ENCODE results near the gene ITGA11. TPM values are rescaled to one million over a fixed set of nuclear protein-coding genes. Genes with fewer than 3 reads are reported as not detected.

The ITGA11 gene
- total RNA-seq, 1 experiment from 2014 or later, result 0.70 TPM

DNA sequence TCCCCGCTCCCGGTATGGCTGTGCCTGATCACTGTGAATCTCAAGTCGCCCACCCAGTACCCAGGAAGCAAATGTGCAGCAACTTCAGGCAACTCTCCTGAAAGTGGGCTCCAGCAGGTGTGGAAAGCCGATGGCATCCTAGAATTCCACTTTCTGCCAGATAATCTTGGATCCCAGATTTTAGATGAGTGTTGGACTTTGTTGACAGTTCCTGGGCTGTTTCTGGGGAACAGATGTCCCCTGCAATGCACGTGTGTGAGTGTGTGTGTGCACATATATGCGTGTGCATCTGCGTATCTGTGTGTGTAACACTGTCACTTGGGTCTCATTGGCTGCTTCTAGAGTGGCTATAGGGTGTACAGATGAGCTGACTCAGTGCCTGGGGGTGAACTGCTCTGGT, 95.4 kb downstream of the ITGA11 start:
- Histone ChIP-seq H3K36me3 (ENCODE audit: low read depth) (no peaks in the 10 kb centered on the region), H3F3A (ENCODE audit: insufficient read depth, low read depth) (no peaks in the 10 kb centered on the region), H3K9me3 (ENCODE audit: insufficient read depth, low read depth) (no peaks in the 10 kb centered on the region), H3K79me2 (ENCODE audit: low read depth) (no peaks in the 10 kb centered on the region), H3K4me1 (replicated peaks; ENCODE audit: insufficient read depth) (no peaks in the 10 kb centered on the region), H4K20me1 (ENCODE audit: insufficient read depth) (no peaks in the 10 kb centered on the region), H3K4me3 (no peak overlapping the region), H3K4me2 (no peak overlapping the region), H2AFZ (no peak overlapping the region), H3K27ac (no peak overlapping the region), H3K27me3 (ENCODE audit: insufficient read depth, low read depth) (no peaks in the 10 kb centered on the region), H3K9me2 (ENCODE audit: insufficient read depth) (no peaks in the 10 kb centered on the region)
- ChIA-PET POLR2A (ENCODE audit: unreplicated experiment) (no interaction called here), CTCF (no interaction called here)
- BruUV-seq (replicated peaks), result no TSS peak
- DNase-seq, result no peak
- intact Hi-C loops (cut with micrococcal nuclease; ENCODE audit: unreplicated experiment), result no loop called here
- TF ChIP-seq EZH2 (IDR thresholded peaks at IDR 0.05; ENCODE audit: low read depth) (no peak), CTCF (conservative IDR thresholded peaks at IDR 0.05) (no peak)

DNA sequence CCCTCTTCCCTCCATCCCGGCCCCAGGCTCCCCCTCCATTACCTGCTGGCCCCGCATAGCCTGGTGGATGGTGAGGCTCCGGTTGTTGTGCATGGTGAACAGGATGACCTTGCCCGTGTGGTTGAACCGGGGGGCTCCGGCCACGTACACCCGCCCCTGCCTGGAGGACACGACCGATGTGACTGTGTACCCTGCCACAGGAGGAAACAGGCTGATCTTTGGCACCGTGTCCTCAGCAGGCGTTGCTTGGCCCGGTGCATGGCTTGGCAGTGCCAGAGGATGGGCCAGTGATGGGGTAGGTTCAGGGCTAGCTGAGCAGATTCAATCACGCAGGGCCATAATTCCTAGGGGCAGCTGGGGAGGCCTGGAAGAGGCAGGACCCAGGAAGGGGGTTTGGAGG, 96.3 kb downstream of the ITGA11 start:
- TF ChIP-seq EZH2 (IDR thresholded peaks at IDR 0.05; ENCODE audit: low read depth) (no peak), CTCF (conservative IDR thresholded peaks at IDR 0.05) (no peak)
- POLR2A ChIA-PET (ENCODE audit: unreplicated experiment), result no interaction called here
- Histone ChIP-seq H3K9me3 (ENCODE audit: insufficient read depth, low read depth) (no peaks in the 10 kb centered on the region), H3K4me2 (no peak overlapping the region), H3K9me2 (ENCODE audit: insufficient read depth) (no peaks in the 10 kb centered on the region), H4K20me1 (ENCODE audit: insufficient read depth) (no peaks in the 10 kb centered on the region), H3F3A (ENCODE audit: insufficient read depth, low read depth) (no peaks in the 10 kb centered on the region), H3K27me3 (ENCODE audit: insufficient read depth, low read depth) (peaks cover 3% of the 10 kb centered on the region; the same call in 1 of the 2 replicates), H3K79me2 (ENCODE audit: low read depth) (no peaks in the 10 kb centered on the region), H3K36me3 (ENCODE audit: low read depth) (no peaks in the 10 kb centered on the region), H3K27ac (no peak overlapping the region), H3K4me1 (replicated peaks; ENCODE audit: insufficient read depth) (no peaks in the 10 kb centered on the region), H2AFZ (no peak overlapping the region), H3K4me3 (no peak overlapping the region)
- CTCF ChIA-PET, result interaction anchor here (1.4 kb wide), 1 partner anchor 26 kb away, joined by 5 read pairs; no protein-coding TSS in a partner anchor
- no peak for DNase-seq
- BruUV-seq (replicated peaks), result no TSS peak
- intact Hi-C loops (cut with micrococcal nuclease; ENCODE audit: unreplicated experiment), result no loop called here

- intact Hi-C loops (cut with micrococcal nuclease; ENCODE audit: unreplicated experiment), result no loop called here
- H3K27ac ChIP-seq, result no peak overlapping the region
- CTCF ChIA-PET, result interaction anchor here (1.4 kb wide), 1 partner anchor 25 kb away, joined by 5 read pairs; no protein-coding TSS in a partner anchor
These were observed 96.7 kb downstream of the ITGA11 start for GRCh38 chr15:68335251-68335650.

More at GRCh38 chr15:68335251-68335650, 96.7 kb downstream of the ITGA11 start:
- Histone ChIP-seq H3K4me1 (replicated peaks; ENCODE audit: insufficient read depth) (no peaks in the 10 kb centered on the region), H3K9me3 (ENCODE audit: insufficient read depth, low read depth) (no peaks in the 10 kb centered on the region), H3K36me3 (ENCODE audit: low read depth) (no peaks in the 10 kb centered on the region), H3F3A (ENCODE audit: insufficient read depth, low read depth) (no peaks in the 10 kb centered on the region), H3K27me3 (ENCODE audit: insufficient read depth, low read depth) (peaks cover 6% of the 10 kb centered on the region; the same call in 1 of the 2 replicates), H3K9me2 (ENCODE audit: insufficient read depth) (no peaks in the 10 kb centered on the region), H3K79me2 (ENCODE audit: low read depth) (no peaks in the 10 kb centered on the region), H4K20me1 (ENCODE audit: insufficient read depth) (no peaks in the 10 kb centered on the region), H2AFZ (no peak overlapping the region), H3K4me3 (no peak overlapping the region), H3K4me2 (no peak overlapping the region)
- POLR2A ChIA-PET (ENCODE audit: unreplicated experiment), result no interaction called here
- no TSS peak for BruUV-seq (replicated peaks)
- DNase-seq, result peak in 1 of 2 experiments; percentile 23
- no peak for TF ChIP-seq CTCF (conservative IDR thresholded peaks at IDR 0.05)
- no peak for TF ChIP-seq EZH2 (IDR thresholded peaks at IDR 0.05; ENCODE audit: low read depth)

Data from PC-9 (cell line).